Measurements from ENCODE around the gene KIAA1217.

Gene KIAA1217

GRCh38 chr10:24561453-24561852, 352.5 kb downstream of the KIAA1217 start:
- DNase-seq, result no peak

GRCh38 chr10:24568042-24568441, 359.1 kb downstream of the KIAA1217 start:
- no peak for DNase-seq

GRCh38 chr10:24569330-24569796, 360.4 kb downstream of the KIAA1217 start:
- no peak for DNase-seq

- DNase-seq, result no peak
Measured at GRCh38 chr10:24569828-24570657, 361.1 kb downstream of the KIAA1217 start.

- no peak for DNase-seq
Measured at GRCh38 chr10:24570658-24571426, 361.9 kb downstream of the KIAA1217 start.

- no peak for DNase-seq
Measured at GRCh38 chr10:24571870-24572450, 363.0 kb downstream of the KIAA1217 start.

GRCh38 chr10:24574161-24574560, 365.2 kb downstream of the KIAA1217 start:
- no peak for DNase-seq

- no peak for DNase-seq
Measured at GRCh38 chr10:24574578-24575155, 365.7 kb downstream of the KIAA1217 start.

GRCh38 chr10:24575481-24576002, 366.6 kb downstream of the KIAA1217 start:
- DNase-seq, result no peak

GRCh38 chr10:24579448-24579847, 370.5 kb downstream of the KIAA1217 start:
- no peak for DNase-seq

- no peak for DNase-seq
Measured at GRCh38 chr10:24579906-24580305, 371.0 kb downstream of the KIAA1217 start.

GRCh38 chr10:24589265-24589664, 380.3 kb downstream of the KIAA1217 start:
- no peak for DNase-seq

- DNase-seq, result no peak
Measured at GRCh38 chr10:24590697-24591457, 381.9 kb downstream of the KIAA1217 start.

GRCh38 chr10:24596217-24596930, 387.4 kb downstream of the KIAA1217 start:
- DNase-seq, result no peak

- DNase-seq, result no peak
Measured at GRCh38 chr10:24597426-24597825, 388.5 kb downstream of the KIAA1217 start.

Data from suppressor macrophage treated with lipopolysaccharide for 4 hours (primary cell).